H1 (cell line): Measurements from ENCODE around the gene MAOB.

ENCODE experiments used
- EP300 ChIP-seq, 2 experiments: IDR thresholded peaks; 1 replicate in 1 of 2; 2 replicates in 1 of 2; pipeline ENCODE4 v1.6.1; 2011 to 2012; ENCODE audit warnings: low read depth in 2 of 2, low read length in 2 of 2, mild to moderate bottlenecking in 2 of 2, borderline replicate concordance in 1 of 2, inconsistent platforms in 1 of 2, moderate library complexity in 1 of 2
- POLR2A ChIP-seq, 2 experiments: IDR thresholded peaks; 1 replicate in 1 of 2; 2 replicates in 1 of 2; pipeline ENCODE4 v1.6.1; 2011; ENCODE audit warnings: low read depth in 2 of 2, low read length in 2 of 2, mild to moderate bottlenecking in 2 of 2; ENCODE audit errors: control extremely low read depth in 1 of 2
- POLR2AphosphoS5 ChIP-seq: IDR thresholded peaks from 2 replicates; pipeline ENCODE4 v1.6.1; 2011; ENCODE audit warnings: low read depth, low read length
- RFX5 ChIP-seq: IDR thresholded peaks from 2 replicates; pipeline ENCODE4 v1.6.1; 2011; ENCODE audit warnings: low read depth, low read length, improper control_type of control experiment, borderline replicate concordance
- SUZ12 ChIP-seq: fragments of 200-600 bp; sonication (generic); IDR thresholded peaks from 2 replicates; pipeline ENCODE4 v1.6.1; 2012; ENCODE audit warnings: mild to moderate bottlenecking, inconsistent platforms, low read length, moderate library complexity, mixed read lengths
- TCF12 ChIP-seq: IDR thresholded peaks from 2 replicates; pipeline ENCODE4 v1.6.1; 2011; ENCODE audit warnings: low read depth, mild to moderate bottlenecking, low read length
- TEAD4 ChIP-seq: IDR thresholded peaks from 2 replicates; pipeline ENCODE4 v1.6.1; 2012; ENCODE audit warnings: low read depth, low read length, inconsistent platforms, mixed read lengths
- YY1 ChIP-seq: IDR thresholded peaks from 2 replicates; pipeline ENCODE4 v1.6.1; 2011; ENCODE audit warnings: low read depth, mild to moderate bottlenecking, low read length
- ZNF274 ChIP-seq: IDR thresholded peaks from 2 replicates; pipeline ENCODE4 v1.7.0; 2012; ENCODE audit warnings: low read length, borderline replicate concordance; ENCODE audit errors: extremely low read depth
- TF ChIP-seq, protein P1 (sequence below), 3 experiments: IDR thresholded peaks; 1 replicate in 2 of 3; 2 replicates in 1 of 3; pipeline versions ENCODE4 v1.5.1 to v1.6.1; 2011; ENCODE audit warnings: low read length in 3 of 3, mild to moderate bottlenecking in 3 of 3, inconsistent platforms in 2 of 3, low read depth in 1 of 3, moderate library complexity in 1 of 3; ENCODE audit not compliant: insufficient read depth in 1 of 3; ENCODE audit errors: control extremely low read depth in 1 of 3
- TF ChIP-seq, protein P2 (sequence below): IDR thresholded peaks from 2 replicates; pipeline ENCODE4 v1.6.1; 2012; ENCODE audit warnings: low read length, inconsistent platforms

DNA sequence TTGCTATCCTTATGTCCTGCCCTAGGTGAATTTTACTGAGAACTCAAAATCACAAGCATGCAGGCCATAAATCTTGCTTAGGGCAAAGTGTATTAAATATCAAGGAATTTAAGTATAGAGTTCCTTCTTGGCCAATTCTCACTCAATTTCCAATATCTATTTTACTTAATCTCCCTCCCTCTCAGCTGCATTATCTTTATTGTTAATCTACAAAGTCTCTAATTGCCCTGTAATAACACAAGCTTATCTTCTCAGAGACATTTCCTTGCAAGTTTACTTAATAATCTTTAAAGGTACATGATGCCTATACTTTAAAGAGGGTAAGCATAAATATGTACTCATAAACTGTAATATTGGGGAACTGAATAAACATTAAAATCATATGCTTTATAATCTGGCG lies 26.9 kb upstream of the MAOB start:
- TF ChIP-seq EP300 (IDR thresholded peaks at IDR 0.05; ENCODE audit: borderline replicate concordance in 1 of 2, low read depth in 2 of 2, low read length in 2 of 2) (no peak), SUZ12 (no peak), POLR2A (IDR thresholded peaks at IDR 0.05; ENCODE audit: control extremely low read depth in 1 of 2, low read depth in 2 of 2, low read length in 2 of 2) (no peak), POLR2AphosphoS5 (no peak), RFX5 (no peak), ZNF274 (no peak), TCF12 (no peak), YY1 (no peak), TEAD4 (no peak)
- TF ChIP-seq, protein P1, sequence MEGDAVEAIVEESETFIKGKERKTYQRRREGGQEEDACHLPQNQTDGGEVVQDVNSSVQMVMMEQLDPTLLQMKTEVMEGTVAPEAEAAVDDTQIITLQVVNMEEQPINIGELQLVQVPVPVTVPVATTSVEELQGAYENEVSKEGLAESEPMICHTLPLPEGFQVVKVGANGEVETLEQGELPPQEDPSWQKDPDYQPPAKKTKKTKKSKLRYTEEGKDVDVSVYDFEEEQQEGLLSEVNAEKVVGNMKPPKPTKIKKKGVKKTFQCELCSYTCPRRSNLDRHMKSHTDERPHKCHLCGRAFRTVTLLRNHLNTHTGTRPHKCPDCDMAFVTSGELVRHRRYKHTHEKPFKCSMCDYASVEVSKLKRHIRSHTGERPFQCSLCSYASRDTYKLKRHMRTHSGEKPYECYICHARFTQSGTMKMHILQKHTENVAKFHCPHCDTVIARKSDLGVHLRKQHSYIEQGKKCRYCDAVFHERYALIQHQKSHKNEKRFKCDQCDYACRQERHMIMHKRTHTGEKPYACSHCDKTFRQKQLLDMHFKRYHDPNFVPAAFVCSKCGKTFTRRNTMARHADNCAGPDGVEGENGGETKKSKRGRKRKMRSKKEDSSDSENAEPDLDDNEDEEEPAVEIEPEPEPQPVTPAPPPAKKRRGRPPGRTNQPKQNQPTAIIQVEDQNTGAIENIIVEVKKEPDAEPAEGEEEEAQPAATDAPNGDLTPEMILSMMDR (IDR thresholded peaks at IDR 0.05; ENCODE audit: control extremely low read depth in 1 of 3, insufficient read depth in 1 of 3, low read depth in 1 of 3, low read length in 3 of 3) = no peak
- TF ChIP-seq, protein P2, sequence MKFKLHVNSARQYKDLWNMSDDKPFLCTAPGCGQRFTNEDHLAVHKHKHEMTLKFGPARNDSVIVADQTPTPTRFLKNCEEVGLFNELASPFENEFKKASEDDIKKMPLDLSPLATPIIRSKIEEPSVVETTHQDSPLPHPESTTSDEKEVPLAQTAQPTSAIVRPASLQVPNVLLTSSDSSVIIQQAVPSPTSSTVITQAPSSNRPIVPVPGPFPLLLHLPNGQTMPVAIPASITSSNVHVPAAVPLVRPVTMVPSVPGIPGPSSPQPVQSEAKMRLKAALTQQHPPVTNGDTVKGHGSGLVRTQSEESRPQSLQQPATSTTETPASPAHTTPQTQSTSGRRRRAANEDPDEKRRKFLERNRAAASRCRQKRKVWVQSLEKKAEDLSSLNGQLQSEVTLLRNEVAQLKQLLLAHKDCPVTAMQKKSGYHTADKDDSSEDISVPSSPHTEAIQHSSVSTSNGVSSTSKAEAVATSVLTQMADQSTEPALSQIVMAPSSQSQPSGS = no peak
